DMS114 treated with DMSO at 0.1 percent for 48 hours (cell line): ENCODE measurements around the gene INO80.

Experiments
- DNase-seq: peaks from one replicate; lab custom pipeline; 2025; ENCODE audit not compliant: unreplicated experiment; lab: John Stamatoyannopoulos, UW

Gene INO80

GRCh38 chr15:40952901-40953712 is 163.0 kb downstream of the INO80 start, which contains the start of gene CHAC1:
Gene CHAC1 (plus strand): TSS chr15:40953471. CDS start chr15:40953584, 113 bp downstream.
- peak; percentile 93 for DNase-seq

GRCh38 chr15:40952301-40952900 is 163.7 kb downstream of the INO80 start:
- no peak for DNase-seq

GRCh38 chr15:40951764-40952163 is 164.3 kb downstream of the INO80 start:
- DNase-seq = no peak

GRCh38 chr15:40949756-40950207 is 166.3 kb downstream of the INO80 start:
- DNase-seq = no peak

GRCh38 chr15:40948706-40949473 is 167.2 kb downstream of the INO80 start:
- no peak for DNase-seq

GRCh38 chr15:40944510-40945296 is 171.4 kb downstream of the INO80 start:
- no peak for DNase-seq

GRCh38 chr15:40943764-40944365 is 172.2 kb downstream of the INO80 start:
- DNase-seq = no peak

- DNase-seq = no peak
These were observed 173.2 kb downstream of the INO80 start for GRCh38 chr15:40942878-40943277.

GRCh38 chr15:40942337-40942854 is 173.7 kb downstream of the INO80 start:
- no peak for DNase-seq

- peak; percentile 36 for DNase-seq
These were observed 174.3 kb downstream of the INO80 start for GRCh38 chr15:40941528-40942336.

GRCh38 chr15:40941068-40941527 is 175.0 kb downstream of the INO80 start:
- no peak for DNase-seq

- DNase-seq = no peak
These were observed 175.7 kb downstream of the INO80 start for GRCh38 chr15:40940296-40940801.

- DNase-seq = no peak
These were observed 177.6 kb downstream of the INO80 start for GRCh38 chr15:40938536-40938870.

- DNase-seq = peak; percentile 27
These were observed 178.1 kb downstream of the INO80 start for GRCh38 chr15:40937762-40938535.

GRCh38 chr15:40936709-40937666 is 179.1 kb downstream of the INO80 start:
- no peak for DNase-seq

GRCh38 chr15:40936234-40936708 is 179.8 kb downstream of the INO80 start:
- DNase-seq = no peak

- no peak for DNase-seq
These were observed 181.6 kb downstream of the INO80 start for GRCh38 chr15:40934457-40934856.
